ENCODE measurements around the gene BRME1. TPM values are rescaled to one million over a fixed set of nuclear protein-coding genes. Genes with fewer than 3 reads are reported as not detected.
A peak's percentile ranks its signal among the peaks of the same experiment; 100 is the strongest.

Gene BRME1
- total and polyA plus RNA-seq, 2 of the 13 experiments (the other 11 are each of a cell fraction or from before 2014, with no cell fraction given), result 0.74 to 1.5 TPM

DNA sequence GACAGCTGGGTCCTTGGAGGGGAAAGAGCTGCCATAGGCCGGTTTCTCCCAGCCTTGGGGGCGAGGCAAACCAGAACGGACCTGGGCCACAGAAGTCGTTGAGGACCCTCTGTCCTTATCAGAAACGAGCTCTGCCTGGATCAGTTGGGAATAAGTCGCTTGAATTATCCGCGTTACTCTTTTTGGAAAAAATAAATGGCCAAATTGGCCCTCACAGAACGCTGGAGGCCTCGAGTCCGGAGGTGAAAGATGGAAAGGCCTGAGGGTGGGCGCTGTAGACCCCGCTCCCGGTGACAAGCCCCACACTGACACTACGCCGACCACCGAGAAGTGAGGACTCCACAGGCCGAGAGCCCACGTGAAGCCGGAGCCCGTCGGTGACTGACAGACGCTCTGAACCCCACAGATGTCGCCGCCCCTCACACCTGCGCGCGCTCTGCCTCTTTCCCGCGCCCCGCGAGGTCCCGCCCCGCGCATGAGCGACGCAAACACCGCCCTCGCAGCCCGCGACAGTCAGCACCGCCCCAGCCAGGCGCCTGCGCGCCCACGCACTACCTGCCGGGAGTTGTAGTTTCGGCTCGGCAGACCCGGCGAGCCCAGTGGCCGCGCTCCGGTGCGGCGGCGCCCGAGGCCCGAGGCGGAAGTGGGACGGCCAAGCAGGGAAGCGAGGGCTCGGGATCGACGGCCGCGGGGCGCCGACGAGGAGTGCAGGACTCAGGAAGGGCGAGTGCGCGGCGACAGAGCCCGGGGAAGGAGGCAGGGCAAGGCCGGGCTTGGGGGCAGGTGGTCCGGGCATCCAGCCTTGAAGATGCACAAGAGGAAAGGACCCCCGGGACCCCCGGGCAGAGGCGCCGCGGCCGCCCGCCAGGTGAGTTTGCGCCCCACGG is at the start of gene BRME1, which contains the start of gene CC2D1A (continued):
- TF ChIP-seq, protein P1, sequence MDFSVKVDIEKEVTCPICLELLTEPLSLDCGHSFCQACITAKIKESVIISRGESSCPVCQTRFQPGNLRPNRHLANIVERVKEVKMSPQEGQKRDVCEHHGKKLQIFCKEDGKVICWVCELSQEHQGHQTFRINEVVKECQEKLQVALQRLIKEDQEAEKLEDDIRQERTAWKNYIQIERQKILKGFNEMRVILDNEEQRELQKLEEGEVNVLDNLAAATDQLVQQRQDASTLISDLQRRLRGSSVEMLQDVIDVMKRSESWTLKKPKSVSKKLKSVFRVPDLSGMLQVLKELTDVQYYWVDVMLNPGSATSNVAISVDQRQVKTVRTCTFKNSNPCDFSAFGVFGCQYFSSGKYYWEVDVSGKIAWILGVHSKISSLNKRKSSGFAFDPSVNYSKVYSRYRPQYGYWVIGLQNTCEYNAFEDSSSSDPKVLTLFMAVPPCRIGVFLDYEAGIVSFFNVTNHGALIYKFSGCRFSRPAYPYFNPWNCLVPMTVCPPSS (IDR thresholded peaks at IDR 0.05), result no peak
- TF ChIP-seq MEF2D (CRISPR knock-in tag; IDR thresholded peaks at IDR 0.05) (0 out of 2 replicates have a peak, but pooled peaks have one; percentile 18), KLF13 (CRISPR knock-in tag; IDR thresholded peaks at IDR 0.05) (0 out of 2 replicates have a peak, but pooled peaks have one; percentile 22), BORCS8-MEF2B (CRISPR knock-in tag; IDR thresholded peaks at IDR 0.05) (peak; percentile 95), ZFY (CRISPR knock-in tag; IDR thresholded peaks at IDR 0.05) (peak; percentile 92), ZNF329 (CRISPR knock-in tag; IDR thresholded peaks at IDR 0.05; ENCODE audit: low read depth) (no peak; the same call in 1 of the 2 replicates), ZNF335 (CRISPR knock-in tag; IDR thresholded peaks at IDR 0.05) (peak; percentile 42; the same call in 1 of the 2 replicates), GTF2F1 (IDR thresholded peaks at IDR 0.05; ENCODE audit: low read length) (no peak), ZNF713 (CRISPR knock-in tag; IDR thresholded peaks at IDR 0.05) (peak; percentile 95; the same call in 1 of the 2 replicates), ARNT (IDR thresholded peaks at IDR 0.05) (no peak), MYC (CRISPR knock-in tag; IDR thresholded peaks at IDR 0.05; ENCODE audit: borderline replicate concordance) (peak; percentile 88), CEBPB (IDR thresholded peaks at IDR 0.05; ENCODE audit: borderline replicate concordance, low read depth, low read length) (no peak), SRSF9 (IDR thresholded peaks at IDR 0.05; ENCODE audit: borderline replicate concordance, insufficient read depth, low read depth, low read length, poor library complexity, severe bottlenecking) (no peak), ZNF543 (CRISPR knock-in tag; IDR thresholded peaks at IDR 0.05) (no peak), FOXC1 (CRISPR knock-in tag; IDR thresholded peaks at IDR 0.05; ENCODE audit: borderline replicate concordance) (peak; percentile 79)
- TF ChIP-seq, protein P2, sequence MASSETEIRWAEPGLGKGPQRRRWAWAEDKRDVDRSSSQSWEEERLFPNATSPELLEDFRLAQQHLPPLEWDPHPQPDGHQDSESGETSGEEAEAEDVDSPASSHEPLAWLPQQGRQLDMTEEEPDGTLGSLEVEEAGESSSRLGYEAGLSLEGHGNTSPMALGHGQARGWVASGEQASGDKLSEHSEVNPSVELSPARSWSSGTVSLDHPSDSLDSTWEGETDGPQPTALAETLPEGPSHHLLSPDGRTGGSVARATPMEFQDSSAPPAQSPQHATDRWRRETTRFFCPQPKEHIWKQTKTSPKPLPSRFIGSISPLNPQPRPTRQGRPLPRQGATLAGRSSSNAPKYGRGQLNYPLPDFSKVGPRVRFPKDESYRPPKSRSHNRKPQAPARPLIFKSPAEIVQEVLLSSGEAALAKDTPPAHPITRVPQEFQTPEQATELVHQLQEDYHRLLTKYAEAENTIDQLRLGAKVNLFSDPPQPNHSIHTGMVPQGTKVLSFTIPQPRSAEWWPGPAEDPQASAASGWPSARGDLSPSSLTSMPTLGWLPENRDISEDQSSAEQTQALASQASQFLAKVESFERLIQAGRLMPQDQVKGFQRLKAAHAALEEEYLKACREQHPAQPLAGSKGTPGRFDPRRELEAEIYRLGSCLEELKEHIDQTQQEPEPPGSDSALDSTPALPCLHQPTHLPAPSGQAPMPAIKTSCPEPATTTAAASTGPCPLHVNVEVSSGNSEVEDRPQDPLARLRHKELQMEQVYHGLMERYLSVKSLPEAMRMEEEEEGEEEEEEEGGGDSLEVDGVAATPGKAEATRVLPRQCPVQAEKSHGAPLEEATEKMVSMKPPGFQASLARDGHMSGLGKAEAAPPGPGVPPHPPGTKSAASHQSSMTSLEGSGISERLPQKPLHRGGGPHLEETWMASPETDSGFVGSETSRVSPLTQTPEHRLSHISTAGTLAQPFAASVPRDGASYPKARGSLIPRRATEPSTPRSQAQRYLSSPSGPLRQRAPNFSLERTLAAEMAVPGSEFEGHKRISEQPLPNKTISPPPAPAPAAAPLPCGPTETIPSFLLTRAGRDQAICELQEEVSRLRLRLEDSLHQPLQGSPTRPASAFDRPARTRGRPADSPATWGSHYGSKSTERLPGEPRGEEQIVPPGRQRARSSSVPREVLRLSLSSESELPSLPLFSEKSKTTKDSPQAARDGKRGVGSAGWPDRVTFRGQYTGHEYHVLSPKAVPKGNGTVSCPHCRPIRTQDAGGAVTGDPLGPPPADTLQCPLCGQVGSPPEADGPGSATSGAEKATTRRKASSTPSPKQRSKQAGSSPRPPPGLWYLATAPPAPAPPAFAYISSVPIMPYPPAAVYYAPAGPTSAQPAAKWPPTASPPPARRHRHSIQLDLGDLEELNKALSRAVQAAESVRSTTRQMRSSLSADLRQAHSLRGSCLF (CRISPR knock-in tag; IDR thresholded peaks at IDR 0.05; ENCODE audit: borderline replicate concordance), result no peak
- TF ChIP-seq, protein P3, sequence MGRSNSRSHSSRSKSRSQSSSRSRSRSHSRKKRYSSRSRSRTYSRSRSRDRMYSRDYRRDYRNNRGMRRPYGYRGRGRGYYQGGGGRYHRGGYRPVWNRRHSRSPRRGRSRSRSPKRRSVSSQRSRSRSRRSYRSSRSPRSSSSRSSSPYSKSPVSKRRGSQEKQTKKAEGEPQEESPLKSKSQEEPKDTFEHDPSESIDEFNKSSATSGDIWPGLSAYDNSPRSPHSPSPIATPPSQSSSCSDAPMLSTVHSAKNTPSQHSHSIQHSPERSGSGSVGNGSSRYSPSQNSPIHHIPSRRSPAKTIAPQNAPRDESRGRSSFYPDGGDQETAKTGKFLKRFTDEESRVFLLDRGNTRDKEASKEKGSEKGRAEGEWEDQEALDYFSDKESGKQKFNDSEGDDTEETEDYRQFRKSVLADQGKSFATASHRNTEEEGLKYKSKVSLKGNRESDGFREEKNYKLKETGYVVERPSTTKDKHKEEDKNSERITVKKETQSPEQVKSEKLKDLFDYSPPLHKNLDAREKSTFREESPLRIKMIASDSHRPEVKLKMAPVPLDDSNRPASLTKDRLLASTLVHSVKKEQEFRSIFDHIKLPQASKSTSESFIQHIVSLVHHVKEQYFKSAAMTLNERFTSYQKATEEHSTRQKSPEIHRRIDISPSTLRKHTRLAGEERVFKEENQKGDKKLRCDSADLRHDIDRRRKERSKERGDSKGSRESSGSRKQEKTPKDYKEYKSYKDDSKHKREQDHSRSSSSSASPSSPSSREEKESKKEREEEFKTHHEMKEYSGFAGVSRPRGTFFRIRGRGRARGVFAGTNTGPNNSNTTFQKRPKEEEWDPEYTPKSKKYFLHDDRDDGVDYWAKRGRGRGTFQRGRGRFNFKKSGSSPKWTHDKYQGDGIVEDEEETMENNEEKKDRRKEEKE (IDR thresholded peaks at IDR 0.05), result no peak
- TF ChIP-seq, protein P4, sequence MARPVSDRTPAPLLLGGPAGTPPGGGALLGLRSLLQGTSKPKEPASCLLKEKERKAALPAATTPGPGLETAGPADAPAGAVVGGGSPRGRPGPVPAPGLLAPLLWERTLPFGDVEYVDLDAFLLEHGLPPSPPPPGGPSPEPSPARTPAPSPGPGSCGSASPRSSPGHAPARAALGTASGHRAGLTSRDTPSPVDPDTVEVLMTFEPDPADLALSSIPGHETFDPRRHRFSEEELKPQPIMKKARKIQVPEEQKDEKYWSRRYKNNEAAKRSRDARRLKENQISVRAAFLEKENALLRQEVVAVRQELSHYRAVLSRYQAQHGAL (CRISPR knock-in tag; IDR thresholded peaks at IDR 0.05; ENCODE audit: not compliant biosample characterization), result peak; percentile 85
